ENCODE results near the gene SETD5.

DNA sequence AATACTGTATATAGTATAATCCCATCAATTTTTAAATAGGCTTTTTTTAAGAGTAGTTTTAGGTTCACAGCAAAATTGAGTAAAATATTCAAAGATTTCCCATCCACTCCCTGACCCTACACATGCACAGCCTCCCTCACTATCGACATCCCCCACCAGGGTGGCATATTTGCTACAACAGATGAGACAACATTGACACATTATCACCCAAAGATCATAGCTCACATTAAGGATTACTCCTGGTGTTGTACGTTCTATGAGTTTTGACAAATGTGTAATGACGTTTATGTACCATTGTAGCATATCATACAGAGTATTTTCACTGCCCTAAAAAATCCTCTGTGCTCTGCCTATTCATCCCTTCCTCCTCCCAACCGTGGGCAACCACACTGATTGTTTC, 116.9 kb downstream of the SETD5 start:
- TF ChIP-seq POLR2A (IDR thresholded peaks at IDR 0.05) = no peak
- TF ChIP-seq, protein P1, sequence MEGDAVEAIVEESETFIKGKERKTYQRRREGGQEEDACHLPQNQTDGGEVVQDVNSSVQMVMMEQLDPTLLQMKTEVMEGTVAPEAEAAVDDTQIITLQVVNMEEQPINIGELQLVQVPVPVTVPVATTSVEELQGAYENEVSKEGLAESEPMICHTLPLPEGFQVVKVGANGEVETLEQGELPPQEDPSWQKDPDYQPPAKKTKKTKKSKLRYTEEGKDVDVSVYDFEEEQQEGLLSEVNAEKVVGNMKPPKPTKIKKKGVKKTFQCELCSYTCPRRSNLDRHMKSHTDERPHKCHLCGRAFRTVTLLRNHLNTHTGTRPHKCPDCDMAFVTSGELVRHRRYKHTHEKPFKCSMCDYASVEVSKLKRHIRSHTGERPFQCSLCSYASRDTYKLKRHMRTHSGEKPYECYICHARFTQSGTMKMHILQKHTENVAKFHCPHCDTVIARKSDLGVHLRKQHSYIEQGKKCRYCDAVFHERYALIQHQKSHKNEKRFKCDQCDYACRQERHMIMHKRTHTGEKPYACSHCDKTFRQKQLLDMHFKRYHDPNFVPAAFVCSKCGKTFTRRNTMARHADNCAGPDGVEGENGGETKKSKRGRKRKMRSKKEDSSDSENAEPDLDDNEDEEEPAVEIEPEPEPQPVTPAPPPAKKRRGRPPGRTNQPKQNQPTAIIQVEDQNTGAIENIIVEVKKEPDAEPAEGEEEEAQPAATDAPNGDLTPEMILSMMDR (IDR thresholded peaks at IDR 0.05) = no peak
- TF ChIP-seq POLR2AphosphoS5 (IDR thresholded peaks at IDR 0.05) = no peak
